Astrocyte of the spinal cord (primary cell): Measurements from ENCODE around the gene RUFY3.
"Not testable (repeated sequence)": the region's sequence is repeated elsewhere in the genome, so short reads cannot be mapped to it uniquely, and the experiment has no call there.

Source experiments
- DNase-seq: peaks from one replicate; pipeline ENCODE4 v3.0.0; 2011; ENCODE audit warnings: low read depth, low spot score
- H3K4me3 ChIP-seq: 2 replicates; pipeline ENCODE4 v1.5.1; 2011; ENCODE audit warnings: low read depth, mild to moderate bottlenecking, low read length, moderate library complexity
- in situ Hi-C: cut with HindIII; loops from 2 replicates; pipeline ENCODE4 v1.10.0; 2017; ENCODE audit warnings: low sequenced_read_pairs
- TF ChIP-seq, protein P1 (sequence below): IDR thresholded peaks from 2 replicates; pipeline ENCODE4 v1.5.1; 2012; ENCODE audit warnings: low read depth, mild to moderate bottlenecking, low read length, inconsistent platforms

The RUFY3 gene

GRCh38 chr4:70721747-70722146, at the start of gene RUFY3:
RUFY3 (plus strand) TSS chr4:70721964; CDS start chr4:70722574, 610 bp downstream.
- DNase-seq = peak; percentile 94
- in situ Hi-C loops = no loop called here
- TF ChIP-seq, protein P1, sequence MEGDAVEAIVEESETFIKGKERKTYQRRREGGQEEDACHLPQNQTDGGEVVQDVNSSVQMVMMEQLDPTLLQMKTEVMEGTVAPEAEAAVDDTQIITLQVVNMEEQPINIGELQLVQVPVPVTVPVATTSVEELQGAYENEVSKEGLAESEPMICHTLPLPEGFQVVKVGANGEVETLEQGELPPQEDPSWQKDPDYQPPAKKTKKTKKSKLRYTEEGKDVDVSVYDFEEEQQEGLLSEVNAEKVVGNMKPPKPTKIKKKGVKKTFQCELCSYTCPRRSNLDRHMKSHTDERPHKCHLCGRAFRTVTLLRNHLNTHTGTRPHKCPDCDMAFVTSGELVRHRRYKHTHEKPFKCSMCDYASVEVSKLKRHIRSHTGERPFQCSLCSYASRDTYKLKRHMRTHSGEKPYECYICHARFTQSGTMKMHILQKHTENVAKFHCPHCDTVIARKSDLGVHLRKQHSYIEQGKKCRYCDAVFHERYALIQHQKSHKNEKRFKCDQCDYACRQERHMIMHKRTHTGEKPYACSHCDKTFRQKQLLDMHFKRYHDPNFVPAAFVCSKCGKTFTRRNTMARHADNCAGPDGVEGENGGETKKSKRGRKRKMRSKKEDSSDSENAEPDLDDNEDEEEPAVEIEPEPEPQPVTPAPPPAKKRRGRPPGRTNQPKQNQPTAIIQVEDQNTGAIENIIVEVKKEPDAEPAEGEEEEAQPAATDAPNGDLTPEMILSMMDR = no peak
- H3K4me3 ChIP-seq = peak within 1 kb of the TSS; percentile 74

DNA sequence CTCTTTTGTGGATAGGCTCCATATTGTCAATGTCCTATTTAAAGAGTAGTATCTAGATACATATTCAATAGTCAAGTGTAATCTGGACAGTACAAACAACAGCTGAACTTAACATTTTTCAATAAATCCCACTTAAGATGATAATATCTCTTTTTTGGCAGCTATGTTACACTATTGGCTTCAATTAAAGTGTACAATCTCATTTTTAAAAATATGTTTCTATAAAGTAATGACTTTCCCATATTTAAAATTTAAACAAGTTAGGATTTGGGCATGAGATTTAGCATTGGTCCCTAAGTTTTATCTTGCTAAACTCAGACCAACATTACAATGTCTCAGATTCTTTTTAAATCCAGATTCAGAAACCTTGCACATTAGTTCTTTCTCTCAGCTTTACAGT, 47.6 kb upstream of the RUFY3 start:
- no peak overlapping the region for H3K4me3 ChIP-seq
- in situ Hi-C loops = no loop called here
- DNase-seq = no peak
- TF ChIP-seq, protein P1 = no peak

DNA sequence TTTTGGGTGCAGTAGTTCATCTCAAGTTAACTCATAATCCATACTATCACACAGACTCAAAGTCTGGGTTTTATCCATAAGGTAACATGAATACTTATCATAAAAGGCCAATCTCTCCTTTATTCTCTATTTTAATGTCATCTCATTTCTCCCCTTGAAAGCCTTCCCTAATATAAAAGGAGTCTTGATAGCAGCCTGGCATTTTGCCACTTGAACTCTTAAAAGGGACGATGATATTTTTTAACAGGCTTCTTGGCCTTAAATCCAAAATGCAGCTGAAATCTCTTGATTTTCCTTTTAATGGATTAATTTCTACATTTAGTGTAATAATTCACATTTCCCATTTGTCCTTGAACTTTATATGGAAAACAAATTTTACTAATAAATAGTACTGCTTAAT, 47.0 kb upstream of the RUFY3 start:
- in situ Hi-C loops = no loop called here
- TF ChIP-seq, protein P1 = no peak
- no peak for DNase-seq
- H3K4me3 ChIP-seq = no peak overlapping the region

- TF ChIP-seq, protein P1 = no peak
- no peak for DNase-seq
- no peak overlapping the region for H3K4me3 ChIP-seq
- in situ Hi-C loops = no loop called here
Observed at GRCh38 chr4:70676554-70677090, 45.1 kb upstream of the RUFY3 start.

GRCh38 chr4:70678383-70678999, 43.3 kb upstream of the RUFY3 start:
- in situ Hi-C loops = no loop called here
- TF ChIP-seq, protein P1 = no peak
- H3K4me3 ChIP-seq = no peak overlapping the region
- DNase-seq = no peak

- H3K4me3 ChIP-seq = no peak overlapping the region
- in situ Hi-C loops = no loop called here
- no peak for DNase-seq
- TF ChIP-seq, protein P1 = no peak
Observed at GRCh38 chr4:70680934-70681333, 40.8 kb upstream of the RUFY3 start.

DNA sequence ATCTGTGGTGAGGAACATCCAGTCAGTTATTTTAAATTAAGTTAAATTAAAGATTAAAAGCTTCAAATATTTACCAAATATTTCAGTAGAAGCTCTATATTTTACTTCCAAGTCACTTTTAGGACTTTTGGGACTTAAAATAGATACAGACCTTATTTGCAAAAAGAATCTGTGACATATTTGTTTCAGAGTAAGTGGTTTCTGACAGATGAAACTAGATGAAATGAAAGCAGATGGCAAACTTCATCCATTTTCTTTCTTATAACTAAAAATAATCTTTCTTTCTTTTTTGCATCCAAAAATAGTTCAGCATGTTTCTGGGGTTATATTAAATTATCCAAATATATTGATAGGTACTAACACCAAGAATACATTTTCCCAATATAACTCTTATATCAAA, 40.1 kb upstream of the RUFY3 start:
- H3K4me3 ChIP-seq = no peak overlapping the region
- DNase-seq = no peak
- TF ChIP-seq, protein P1 = no peak
- in situ Hi-C loops = no loop called here

- DNase-seq, H3K4me3 ChIP-seq, in situ Hi-C loops: not testable (repeated sequence)
Observed at GRCh38 chr4:70682142-70682541, 39.6 kb upstream of the RUFY3 start.
